Measurements from ENCODE around the gene C19orf12.

GRCh38 chr19:29743681-29744080 lies 28.6 kb upstream of the C19orf12 start:
- TF ChIP-seq CTCF (IDR thresholded peaks at IDR 0.05; ENCODE audit: insufficient read depth, low read length, poor library complexity, severe bottlenecking) (no peak), EZH2phosphoT487 (conservative IDR thresholded peaks at IDR 0.05; ENCODE audit: low read length) (no peak)
